ENCODE measurements around the gene SRSF9.

- TF ChIP-seq EZH2 (IDR thresholded peaks at IDR 0.05; ENCODE audit: borderline replicate concordance, low read length): no peak
- TF ChIP-seq, protein P1, sequence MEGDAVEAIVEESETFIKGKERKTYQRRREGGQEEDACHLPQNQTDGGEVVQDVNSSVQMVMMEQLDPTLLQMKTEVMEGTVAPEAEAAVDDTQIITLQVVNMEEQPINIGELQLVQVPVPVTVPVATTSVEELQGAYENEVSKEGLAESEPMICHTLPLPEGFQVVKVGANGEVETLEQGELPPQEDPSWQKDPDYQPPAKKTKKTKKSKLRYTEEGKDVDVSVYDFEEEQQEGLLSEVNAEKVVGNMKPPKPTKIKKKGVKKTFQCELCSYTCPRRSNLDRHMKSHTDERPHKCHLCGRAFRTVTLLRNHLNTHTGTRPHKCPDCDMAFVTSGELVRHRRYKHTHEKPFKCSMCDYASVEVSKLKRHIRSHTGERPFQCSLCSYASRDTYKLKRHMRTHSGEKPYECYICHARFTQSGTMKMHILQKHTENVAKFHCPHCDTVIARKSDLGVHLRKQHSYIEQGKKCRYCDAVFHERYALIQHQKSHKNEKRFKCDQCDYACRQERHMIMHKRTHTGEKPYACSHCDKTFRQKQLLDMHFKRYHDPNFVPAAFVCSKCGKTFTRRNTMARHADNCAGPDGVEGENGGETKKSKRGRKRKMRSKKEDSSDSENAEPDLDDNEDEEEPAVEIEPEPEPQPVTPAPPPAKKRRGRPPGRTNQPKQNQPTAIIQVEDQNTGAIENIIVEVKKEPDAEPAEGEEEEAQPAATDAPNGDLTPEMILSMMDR (IDR thresholded peaks at IDR 0.05; ENCODE audit: low read length): no peak
Measured at GRCh38 chr12:120417917-120418580, 51.5 kb downstream of the SRSF9 start.
